Stimulated activated CD4-positive, alpha-beta T cell treated with anti-CD3 and anti-CD28 coated beads, Interleukin-2, amount 100 ng/mL, for 4 hours (primary cell): ENCODE results near the gene ZNF497.
A peak's percentile ranks its signal among the peaks of the same experiment; 100 is the strongest.
"Not testable (repeated sequence)": the region's sequence is repeated elsewhere in the genome, so short reads cannot be mapped to it uniquely, and the experiment has no call there.

ENCODE experiments used
- DNase-seq: peaks from one replicate; pipeline ENCODE4 v3.0.0-alpha.2; 2020; ENCODE audit warnings: low read depth

ZNF497 gene

GRCh38 chr19:58362272-58362994, at the start of gene ZNF497:
Gene ZNF497 (minus strand): TSS chr19:58362751. CDS start chr19:58357635, 5,116 bp downstream.
- peak; percentile 93 for DNase-seq

GRCh38 chr19:58409010-58409790, 46.6 kb upstream of the ZNF497 start:
- no peak for DNase-seq

GRCh38 chr19:58408152-58409009, 45.8 kb upstream of the ZNF497 start, which contains the start of gene ZNF584:
Gene ZNF584 (plus strand): TSS chr19:58408649. CDS start chr19:58409148, 499 bp downstream.
- DNase-seq = peak; percentile 94

- no peak for DNase-seq
These were observed 45.2 kb upstream of the ZNF497 start for GRCh38 chr19:58407658-58408151.

- no peak for DNase-seq
These were observed 44.5 kb upstream of the ZNF497 start for GRCh38 chr19:58406818-58407657.

- not testable (repeated sequence) for DNase-seq
These were observed 41.4 kb upstream of the ZNF497 start for GRCh38 chr19:58403920-58404478.

GRCh38 chr19:58401840-58402421, 39.4 kb upstream of the ZNF497 start:
- DNase-seq = no peak

GRCh38 chr19:58400916-58401839, 38.6 kb upstream of the ZNF497 start:
- DNase-seq = peak; percentile 99

GRCh38 chr19:58400316-58400915, 37.9 kb upstream of the ZNF497 start:
- DNase-seq = no peak

- no peak for DNase-seq
These were observed 37.4 kb upstream of the ZNF497 start for GRCh38 chr19:58399903-58400302.

- DNase-seq = no peak
These were observed 36.0 kb upstream of the ZNF497 start for GRCh38 chr19:58398545-58398944.

GRCh38 chr19:58398087-58398486, 35.5 kb upstream of the ZNF497 start:
- DNase-seq = no peak

GRCh38 chr19:58397533-58398037, 35.0 kb upstream of the ZNF497 start:
- DNase-seq = no peak

- no peak for DNase-seq
These were observed 34.4 kb upstream of the ZNF497 start for GRCh38 chr19:58396691-58397532.

- DNase-seq = no peak
These were observed 33.6 kb upstream of the ZNF497 start for GRCh38 chr19:58395979-58396627.

- DNase-seq = no peak
These were observed 32.8 kb upstream of the ZNF497 start, which contains the start of gene RNF225 for GRCh38 chr19:58395220-58395978. Gene RNF225 (plus strand): TSS chr19:58395656. CDS start chr19:58396090, 434 bp downstream.
